Lower leg skin (tissue), 3 donors: Measurements from ENCODE around the gene NSD1.

ENCODE experiments used
- CTCF ChIP-seq, 3 donors: fragments of 450-650 bp; IDR thresholded peaks; one replicate each; pipeline ENCODE4 v1.5.1; 2016; ENCODE audit warnings: antibody characterized with exemption in 3 of 3, mild to moderate bottlenecking in 3 of 3, moderate library complexity in 2 of 3
- POLR2A ChIP-seq, 2 donors: fragments of 450-650 bp; IDR thresholded peaks; one replicate each; pipeline ENCODE4 v1.6.1; 2016 to 2017; ENCODE audit warnings: antibody characterized with exemption in 2 of 2, mild to moderate bottlenecking in 1 of 2, moderate library complexity in 1 of 2

- TF ChIP-seq CTCF (IDR thresholded peaks at IDR 0.05) (no peak), POLR2A (IDR thresholded peaks at IDR 0.05) (no peak)
These were observed 211.3 kb downstream of the NSD1 start for GRCh38 chr5:177344891-177345290.
